ENCODE results near the gene PLAGL2.

DNA sequence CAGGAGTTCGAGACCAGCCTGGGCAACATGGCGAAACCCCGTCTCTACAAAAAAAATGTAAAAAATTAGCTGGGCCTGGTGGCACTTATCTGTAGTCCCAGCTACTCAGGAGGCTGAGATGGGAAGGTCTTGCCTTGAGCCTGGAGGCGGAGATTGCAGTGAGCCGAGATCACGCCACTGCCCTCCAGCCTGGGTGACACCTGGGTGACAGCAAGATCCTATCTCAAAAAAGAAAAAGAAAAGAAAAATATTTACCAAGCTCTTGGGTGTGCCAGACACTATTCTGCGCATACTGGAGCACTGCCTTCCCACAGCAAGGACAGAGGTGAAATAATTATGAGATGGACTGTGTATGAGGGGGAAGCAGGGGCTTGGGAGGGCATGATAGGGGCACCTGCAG is 19.8 kb upstream of the PLAGL2 start:
- TF ChIP-seq, protein P1, sequence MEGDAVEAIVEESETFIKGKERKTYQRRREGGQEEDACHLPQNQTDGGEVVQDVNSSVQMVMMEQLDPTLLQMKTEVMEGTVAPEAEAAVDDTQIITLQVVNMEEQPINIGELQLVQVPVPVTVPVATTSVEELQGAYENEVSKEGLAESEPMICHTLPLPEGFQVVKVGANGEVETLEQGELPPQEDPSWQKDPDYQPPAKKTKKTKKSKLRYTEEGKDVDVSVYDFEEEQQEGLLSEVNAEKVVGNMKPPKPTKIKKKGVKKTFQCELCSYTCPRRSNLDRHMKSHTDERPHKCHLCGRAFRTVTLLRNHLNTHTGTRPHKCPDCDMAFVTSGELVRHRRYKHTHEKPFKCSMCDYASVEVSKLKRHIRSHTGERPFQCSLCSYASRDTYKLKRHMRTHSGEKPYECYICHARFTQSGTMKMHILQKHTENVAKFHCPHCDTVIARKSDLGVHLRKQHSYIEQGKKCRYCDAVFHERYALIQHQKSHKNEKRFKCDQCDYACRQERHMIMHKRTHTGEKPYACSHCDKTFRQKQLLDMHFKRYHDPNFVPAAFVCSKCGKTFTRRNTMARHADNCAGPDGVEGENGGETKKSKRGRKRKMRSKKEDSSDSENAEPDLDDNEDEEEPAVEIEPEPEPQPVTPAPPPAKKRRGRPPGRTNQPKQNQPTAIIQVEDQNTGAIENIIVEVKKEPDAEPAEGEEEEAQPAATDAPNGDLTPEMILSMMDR (conservative IDR thresholded peaks at IDR 0.05; ENCODE audit: low read depth, low read length) = no peak
- TF ChIP-seq CHD1 (IDR thresholded peaks at IDR 0.05; ENCODE audit: low read depth, low read length) = no peak
- no peak for TF ChIP-seq POLR2A (IDR thresholded peaks at IDR 0.05; ENCODE audit: low read depth, low read length)
- no peak for TF ChIP-seq RCOR1 (IDR thresholded peaks at IDR 0.05; ENCODE audit: insufficient replicate concordance, low read length)
- no peak for TF ChIP-seq BHLHE40 (IDR thresholded peaks at IDR 0.05; ENCODE audit: low read depth, low read length)
- TF ChIP-seq RFX5 (IDR thresholded peaks at IDR 0.05; ENCODE audit: low read depth, low read length) = no peak
- TF ChIP-seq RAD21 (IDR thresholded peaks at IDR 0.05; ENCODE audit: low read length) = no peak
- TF ChIP-seq MXI1 (IDR thresholded peaks at IDR 0.05; ENCODE audit: borderline replicate concordance, low read depth, low read length) = no peak
- no peak for TF ChIP-seq ELK1 (IDR thresholded peaks at IDR 0.05; ENCODE audit: borderline replicate concordance, low read depth, low read length)

All from IMR-90 (cell line).